Measurements from ENCODE around the gene NTNG1.

GRCh38 chr1:107213225-107213624 lies 72.4 kb downstream of the NTNG1 start:
- TF ChIP-seq TAF1 (IDR thresholded peaks at IDR 0.05; ENCODE audit: borderline replicate concordance, low read depth, low read length) (no peak), POLR2AphosphoS5 (IDR thresholded peaks at IDR 0.05; ENCODE audit: low read depth, low read length) (no peak), POLR2A (IDR thresholded peaks at IDR 0.05; ENCODE audit: low read depth, low read length) (no peak)
